Endothelial cell of hepatic sinusoid (primary cell): ENCODE data around the gene TMC3.
"Not testable (repeated sequence)": the region's sequence is repeated elsewhere in the genome, so short reads cannot be mapped to it uniquely, and the experiment has no call there.

ENCODE experiments used
- in situ Hi-C: cut with HindIII; loops from 2 replicates; pipeline ENCODE4 v1.10.0; 2017; ENCODE audit warnings: low sequenced_read_pairs

Gene TMC3

GRCh38 chr15:81373775-81374395 lies at the start of gene TMC3:
Gene TMC3 (minus strand): TSS chr15:81374213. CDS start chr15:81374077, 136 bp downstream.
- in situ Hi-C loops: no loop called here

GRCh38 chr15:81421461-81421860 lies 47.4 kb upstream of the TMC3 start:
- in situ Hi-C loops: no loop called here

- in situ Hi-C loops: no loop called here
These were observed 45.4 kb upstream of the TMC3 start for GRCh38 chr15:81419332-81419943.

GRCh38 chr15:81418891-81419290 lies 44.9 kb upstream of the TMC3 start:
- in situ Hi-C loops: no loop called here

- in situ Hi-C loops: no loop called here
These were observed 44.4 kb upstream of the TMC3 start for GRCh38 chr15:81418444-81418843.

- in situ Hi-C loops: not testable (repeated sequence)
These were observed 40.4 kb upstream of the TMC3 start for GRCh38 chr15:81414274-81414968.

- in situ Hi-C loops: no loop called here
These were observed 39.8 kb upstream of the TMC3 start for GRCh38 chr15:81413851-81414250.

GRCh38 chr15:81411969-81412633 lies 38.1 kb upstream of the TMC3 start:
- in situ Hi-C loops: no loop called here

- in situ Hi-C loops: no loop called here
These were observed 37.0 kb upstream of the TMC3 start for GRCh38 chr15:81411051-81411450.

GRCh38 chr15:81410318-81410753 lies 36.3 kb upstream of the TMC3 start:
- in situ Hi-C loops: no loop called here

- in situ Hi-C loops: no loop called here
These were observed 33.7 kb upstream of the TMC3 start for GRCh38 chr15:81407718-81408117.

- in situ Hi-C loops: no loop called here
These were observed 33.2 kb upstream of the TMC3 start for GRCh38 chr15:81407176-81407575.

- in situ Hi-C loops: no loop called here
These were observed 26.7 kb upstream of the TMC3 start for GRCh38 chr15:81400640-81401236.

- in situ Hi-C loops: loop anchor here (5.0 kb wide), 1 partner anchor 107 kb away; no protein-coding TSS in a partner anchor
These were observed 25.0 kb upstream of the TMC3 start for GRCh38 chr15:81398910-81399551.

- in situ Hi-C loops: loop anchor here (5.0 kb wide), 1 partner anchor 106 kb away; no protein-coding TSS in a partner anchor
These were observed 24.4 kb upstream of the TMC3 start for GRCh38 chr15:81398456-81398855.

- in situ Hi-C loops: loop anchor here (5.0 kb wide), 1 partner anchor 102 kb away; no protein-coding TSS in a partner anchor
These were observed 20.6 kb upstream of the TMC3 start for GRCh38 chr15:81394603-81395002.

GRCh38 chr15:81391657-81392056 lies 17.6 kb upstream of the TMC3 start:
- in situ Hi-C loops: no loop called here

GRCh38 chr15:81388436-81388770 lies 14.4 kb upstream of the TMC3 start:
- in situ Hi-C loops: loop anchor here (5.0 kb wide), 1 partner anchor 46 kb away; no protein-coding TSS in a partner anchor

GRCh38 chr15:81387621-81388435 lies 13.8 kb upstream of the TMC3 start:
- in situ Hi-C loops: loop anchor here (5.0 kb wide), 1 partner anchor 46 kb away; no protein-coding TSS in a partner anchor
